Stimulated activated CD4-positive, alpha-beta T cell treated with anti-CD3 and anti-CD28 coated beads, Interleukin-1b, Interleukin-23, amount 100 ng/mL, for 4 hours (primary cell): ENCODE results near the gene BLCAP.
"Not testable (repeated sequence)": the region's sequence is repeated elsewhere in the genome, so short reads cannot be mapped to it uniquely, and the experiment has no call there.

Experiments used
- DNase-seq, 2 donors: peaks; one replicate each; pipeline ENCODE4 v3.0.0-alpha.2; 2020; ENCODE audit warnings: low read depth in 2 of 2

The BLCAP gene, protein sequence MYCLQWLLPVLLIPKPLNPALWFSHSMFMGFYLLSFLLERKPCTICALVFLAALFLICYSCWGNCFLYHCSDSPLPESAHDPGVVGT

DNA sequence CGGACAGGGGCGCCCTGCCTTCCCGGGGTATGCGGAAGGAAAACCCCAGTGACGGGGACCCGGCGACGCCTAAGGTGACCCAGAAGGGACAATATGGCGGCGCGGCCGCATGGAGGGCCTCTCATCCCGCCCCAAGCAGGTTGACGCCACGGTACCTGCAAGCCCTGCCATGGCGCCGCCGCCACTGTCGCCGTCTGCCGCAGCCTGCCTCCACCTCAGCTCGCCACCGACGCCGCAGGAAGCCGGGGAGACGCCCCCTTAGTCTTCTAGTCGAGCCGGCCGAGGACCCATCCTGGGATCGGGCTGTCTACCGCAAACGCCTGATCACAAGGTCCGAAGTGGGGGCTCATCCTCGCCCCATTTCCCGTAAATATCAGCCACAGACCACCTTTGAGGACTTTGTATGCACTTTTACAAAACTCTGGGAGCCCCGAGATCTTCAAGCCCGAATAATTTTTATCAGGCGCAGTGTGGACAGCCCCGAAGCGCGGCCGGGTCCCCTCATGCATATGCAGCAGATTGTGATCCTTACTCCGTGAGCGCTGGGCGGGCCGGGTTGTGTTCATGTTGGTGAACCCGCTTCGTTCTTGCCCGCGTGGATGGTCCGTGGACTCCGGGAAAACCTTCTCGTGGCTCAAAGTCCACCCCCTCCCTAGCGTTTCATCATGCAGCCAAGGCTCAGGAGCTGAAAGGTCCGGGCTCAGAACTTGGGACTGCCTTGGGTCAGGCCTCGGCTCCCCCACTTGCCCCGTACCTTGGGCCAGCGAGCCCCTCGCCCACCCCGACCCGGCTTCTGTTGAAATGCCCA, at the start of gene BLCAP:
Gene BLCAP (minus strand): TSS at position 239 of the 808 bp plus-strand sequence. CDS start 8,702 bp downstream, outside the sequence.
- peak; percentile 84 to 90 for DNase-seq

GRCh38 chr20:37577436-37577835, 49.8 kb upstream of the BLCAP start:
- not testable (repeated sequence) for DNase-seq

GRCh38 chr20:37576911-37577310, 49.2 kb upstream of the BLCAP start:
- DNase-seq = no peak

DNA sequence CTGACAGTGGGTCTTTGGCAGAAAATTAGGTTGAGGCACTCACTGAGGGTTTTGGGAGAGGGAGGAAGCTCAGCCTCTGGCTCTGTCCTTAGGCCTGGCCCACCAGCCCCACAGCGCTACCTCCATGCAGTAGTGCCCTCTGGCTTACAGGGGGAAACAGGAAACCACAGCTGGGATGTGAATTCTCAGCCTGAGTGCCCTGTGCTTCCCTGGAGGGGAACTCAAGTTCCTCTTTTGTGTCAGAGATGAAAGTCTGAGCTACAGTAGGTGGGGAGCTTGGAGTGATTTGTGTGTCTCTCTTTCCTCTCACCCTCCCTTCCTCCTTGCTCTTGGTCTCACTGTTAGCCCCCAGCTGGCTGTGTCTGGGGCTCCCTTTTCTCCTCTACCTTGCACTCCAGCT, 48.2 kb upstream of the BLCAP start:
- DNase-seq = no peak

- no peak for DNase-seq
Observed at GRCh38 chr20:37574199-37574890, 46.7 kb upstream of the BLCAP start.

GRCh38 chr20:37573626-37574198, 46.0 kb upstream of the BLCAP start:
- no peak for DNase-seq

DNA sequence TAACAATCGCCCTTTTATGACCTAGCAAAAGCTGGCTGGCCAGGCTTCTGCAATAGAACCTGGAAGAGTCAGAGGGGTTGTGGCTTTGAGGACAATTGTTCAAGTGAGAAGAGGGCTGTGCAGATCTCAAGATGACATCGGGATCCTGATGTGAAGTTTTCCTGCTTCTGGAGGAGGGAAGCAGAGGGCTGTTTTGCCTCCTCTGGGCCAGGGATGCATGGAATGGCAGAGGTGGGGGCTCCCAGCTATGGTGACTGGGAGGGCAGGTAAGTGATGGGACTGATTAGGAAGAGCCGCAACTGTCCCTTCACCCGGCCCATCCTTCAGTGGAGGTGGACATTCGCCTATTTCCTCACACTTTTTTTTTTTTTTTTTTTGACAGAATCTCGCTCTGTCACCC, 43.4 kb upstream of the BLCAP start:
- DNase-seq = no peak

DNA sequence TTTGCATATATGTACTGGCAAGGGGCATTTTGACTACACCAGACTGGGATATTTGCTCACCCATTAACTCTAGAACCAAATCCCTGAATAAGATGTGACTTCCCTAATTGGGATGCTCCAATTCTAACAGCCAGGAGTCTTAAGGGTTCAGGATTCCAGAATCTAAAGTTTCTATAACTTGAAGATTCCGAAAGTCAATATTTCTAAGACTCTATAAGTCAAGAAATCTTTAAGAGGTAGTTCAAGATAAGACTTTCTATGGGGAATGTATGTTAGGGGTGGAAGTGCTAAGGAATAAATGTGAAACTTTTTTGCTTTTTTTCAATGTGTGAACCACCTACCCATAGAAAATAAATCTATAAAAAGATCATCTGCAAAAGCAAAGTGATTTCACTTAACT, 42.7 kb upstream of the BLCAP start:
- no peak for DNase-seq

- no peak for DNase-seq
Observed at GRCh38 chr20:37567671-37568588, 40.3 kb upstream of the BLCAP start.

DNA sequence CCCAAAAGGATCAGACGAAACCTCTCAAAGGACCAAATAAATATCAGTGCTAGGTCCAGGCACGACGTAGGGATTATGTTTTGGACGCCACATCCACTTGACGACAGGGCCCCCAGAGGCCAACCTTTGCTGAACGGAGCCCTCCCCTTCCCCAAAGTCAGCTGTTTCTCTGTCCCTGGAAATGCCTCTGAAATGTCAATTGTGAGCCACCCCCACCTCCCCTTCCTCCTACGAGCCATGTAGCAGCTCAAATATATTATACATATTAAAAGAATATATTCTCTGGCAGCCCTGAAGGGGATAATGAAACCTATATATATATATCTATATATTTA, 39.6 kb upstream of the BLCAP start:
- no peak for DNase-seq

- no peak for DNase-seq
Observed at GRCh38 chr20:37566590-37567330, 39.1 kb upstream of the BLCAP start.

- no peak for DNase-seq
Observed at GRCh38 chr20:37565134-37565811, 37.6 kb upstream of the BLCAP start.

- DNase-seq = peak; percentile 12 to 29
Observed at GRCh38 chr20:37564388-37565133, 36.9 kb upstream of the BLCAP start.

DNA sequence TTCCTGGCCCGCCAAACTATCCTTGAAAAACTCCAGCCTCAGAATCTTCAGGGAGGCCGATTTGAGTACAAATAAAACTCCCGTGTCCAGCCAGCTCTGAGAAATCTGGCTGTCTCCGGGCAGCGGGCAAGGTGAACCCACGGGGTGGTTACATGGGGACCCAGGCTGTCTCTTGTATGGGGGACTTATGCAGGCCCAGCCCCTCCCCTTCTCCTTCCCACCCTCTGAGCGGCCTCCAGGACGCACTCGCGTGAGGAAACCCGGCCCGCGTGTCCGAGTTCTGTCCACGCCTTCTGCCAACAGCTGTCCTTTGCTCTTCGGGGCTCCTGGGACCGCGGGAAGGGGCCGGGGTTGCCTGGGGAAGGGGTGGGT, 36.3 kb upstream of the BLCAP start:
- DNase-seq = no peak

GRCh38 chr20:37562695-37563480, 35.2 kb upstream of the BLCAP start:
- DNase-seq = no peak

- DNase-seq = no peak
Observed at GRCh38 chr20:37560629-37561028, 33.0 kb upstream of the BLCAP start.

- no peak for DNase-seq
Observed at GRCh38 chr20:37559312-37560027, 31.8 kb upstream of the BLCAP start.

DNA sequence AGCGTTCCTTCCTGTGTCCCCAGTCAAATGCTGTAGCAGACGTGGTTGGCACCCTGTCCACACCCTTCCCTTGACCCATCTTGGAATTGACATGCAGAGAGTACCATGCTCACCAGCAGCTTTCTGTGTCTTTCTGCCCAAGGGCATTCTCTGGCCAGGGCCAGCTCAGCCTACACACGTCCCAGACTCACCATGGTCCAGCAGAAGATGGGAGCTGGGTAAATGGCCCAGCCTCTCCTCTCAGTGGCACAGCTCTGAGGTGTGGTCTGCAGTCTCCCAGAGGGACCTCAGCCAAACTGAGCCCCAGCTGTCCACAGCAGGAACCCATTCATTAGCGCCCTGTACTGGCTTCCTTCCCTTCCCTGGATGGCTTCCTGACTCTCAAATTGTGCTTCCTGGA, 31.1 kb upstream of the BLCAP start:
- DNase-seq = no peak
